NCI-H2081 treated with DMSO at 0.1 percent for 48 hours (cell line): ENCODE data around the gene TPSG1.
A peak's percentile ranks its signal among the peaks of the same experiment; 100 is the strongest.
"Not testable (repeated sequence)": the region's sequence is repeated elsewhere in the genome, so short reads cannot be mapped to it uniquely, and the experiment has no call there.

ENCODE experiments used
- DNase-seq: peaks from one replicate; lab custom pipeline; 2025; lab: John Stamatoyannopoulos, UW

The TPSG1 gene

GRCh38 chr16:1215574-1216295 is 9.3 kb downstream of the TPSG1 start:
- no peak for DNase-seq

DNA sequence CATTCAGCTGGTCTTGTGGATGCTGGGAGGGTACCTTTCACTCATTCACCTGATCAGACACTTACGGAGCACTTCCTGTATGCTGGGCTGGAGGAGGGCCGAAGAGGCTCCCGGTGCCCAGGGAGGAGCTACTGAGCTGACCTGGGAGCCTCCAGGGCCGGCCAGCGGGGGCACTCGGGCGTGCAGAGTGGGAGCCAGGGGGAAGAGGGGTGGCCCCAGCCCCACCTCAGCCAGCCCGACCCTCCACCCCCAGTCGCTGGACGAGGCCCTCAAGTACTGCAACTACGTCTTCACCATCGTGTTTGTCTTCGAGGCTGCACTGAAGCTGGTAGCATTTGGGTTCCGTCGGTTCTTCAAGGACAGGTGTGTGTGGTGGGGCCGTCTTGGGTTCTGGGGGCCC is 10.3 kb downstream of the TPSG1 start:
- no peak for DNase-seq

DNA sequence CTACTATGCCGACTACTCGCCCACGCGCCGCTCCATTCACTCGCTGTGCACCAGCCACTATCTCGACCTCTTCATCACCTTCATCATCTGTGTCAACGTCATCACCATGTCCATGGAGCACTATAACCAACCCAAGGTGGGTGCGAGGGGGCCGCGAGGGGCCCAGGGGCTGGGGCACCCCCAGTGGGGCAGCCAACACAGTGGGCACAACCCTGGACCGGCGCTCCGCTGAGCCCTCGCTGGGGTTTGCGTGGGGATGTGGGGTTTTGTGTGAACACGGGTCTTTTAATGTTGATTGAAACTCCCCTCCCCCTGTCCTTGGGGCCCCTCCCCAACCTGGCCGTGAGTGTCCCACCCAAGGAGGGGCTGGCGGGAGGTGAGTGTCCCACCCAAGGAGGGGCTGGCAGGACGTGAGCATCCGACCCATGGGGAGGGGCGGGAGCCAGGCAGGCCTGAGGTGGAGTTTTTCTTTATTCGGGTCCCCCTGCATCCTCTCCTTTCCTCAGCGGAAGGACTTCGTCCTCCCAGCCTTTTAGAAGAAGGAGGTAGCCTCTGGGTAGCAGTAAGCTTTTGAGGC is 11.2 kb downstream of the TPSG1 start:
- no peak for DNase-seq

DNA sequence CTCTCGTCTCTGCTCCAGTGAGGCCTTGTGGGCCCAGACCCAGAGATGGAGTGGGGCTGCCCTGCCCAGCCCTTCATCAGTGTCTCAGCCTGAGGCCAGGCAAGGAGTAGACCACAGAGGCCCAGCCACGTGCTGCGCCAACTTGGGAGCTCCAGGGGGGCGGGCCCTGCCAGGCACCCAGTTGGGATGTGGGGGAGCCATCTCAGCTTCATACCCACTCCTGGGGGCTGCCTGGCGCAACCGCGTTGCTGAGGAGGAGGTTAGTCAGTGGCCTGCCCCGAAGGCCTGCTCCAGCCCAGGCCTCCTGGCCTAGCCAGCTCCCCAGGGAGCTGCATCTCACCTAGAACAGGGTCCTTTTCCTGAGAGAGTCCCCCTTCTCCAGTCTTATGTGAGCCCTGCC is 11.8 kb downstream of the TPSG1 start:
- no peak for DNase-seq

- DNase-seq: no peak
These were observed 12.4 kb downstream of the TPSG1 start for GRCh38 chr16:1212616-1213194.

DNA sequence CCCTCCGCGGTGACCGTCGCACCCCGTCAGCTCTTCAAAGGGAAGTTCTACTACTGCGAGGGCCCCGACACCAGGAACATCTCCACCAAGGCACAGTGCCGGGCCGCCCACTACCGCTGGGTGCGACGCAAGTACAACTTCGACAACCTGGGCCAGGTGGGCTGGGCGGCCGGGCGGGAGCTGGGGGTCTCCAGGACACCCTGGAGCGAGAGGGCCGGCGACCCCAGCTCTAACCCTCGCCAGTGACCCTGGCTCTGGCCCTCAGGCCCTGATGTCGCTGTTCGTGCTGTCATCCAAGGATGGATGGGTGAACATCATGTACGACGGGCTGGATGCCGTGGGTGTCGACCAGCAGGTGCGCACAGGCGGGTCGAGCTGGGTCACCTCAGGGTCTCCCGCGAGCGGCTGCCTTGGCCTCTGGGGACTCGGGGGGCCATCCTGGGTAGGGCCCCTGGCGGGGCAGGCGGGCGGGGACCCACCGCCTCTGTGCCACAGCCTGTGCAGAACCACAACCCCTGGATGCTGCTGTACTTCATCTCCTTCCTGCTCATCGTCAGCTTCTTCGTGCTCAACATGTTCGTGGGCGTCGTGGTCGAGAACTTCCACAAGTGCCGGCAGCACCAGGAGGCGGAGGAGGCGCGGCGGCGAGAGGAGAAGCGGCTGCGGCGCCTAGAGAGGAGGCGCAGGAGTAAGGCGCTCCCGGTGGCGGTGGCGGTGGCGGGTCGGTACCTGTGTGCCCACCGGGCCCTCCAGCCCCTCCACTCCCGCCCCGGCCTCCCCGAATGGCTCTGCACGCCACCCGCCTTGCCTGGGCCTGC is 13.4 kb downstream of the TPSG1 start:
- no peak for DNase-seq

- DNase-seq: no peak
These were observed 14.6 kb downstream of the TPSG1 start for GRCh38 chr16:1210461-1210860.

- no peak for DNase-seq
These were observed 16.0 kb downstream of the TPSG1 start for GRCh38 chr16:1209081-1209480.

DNA sequence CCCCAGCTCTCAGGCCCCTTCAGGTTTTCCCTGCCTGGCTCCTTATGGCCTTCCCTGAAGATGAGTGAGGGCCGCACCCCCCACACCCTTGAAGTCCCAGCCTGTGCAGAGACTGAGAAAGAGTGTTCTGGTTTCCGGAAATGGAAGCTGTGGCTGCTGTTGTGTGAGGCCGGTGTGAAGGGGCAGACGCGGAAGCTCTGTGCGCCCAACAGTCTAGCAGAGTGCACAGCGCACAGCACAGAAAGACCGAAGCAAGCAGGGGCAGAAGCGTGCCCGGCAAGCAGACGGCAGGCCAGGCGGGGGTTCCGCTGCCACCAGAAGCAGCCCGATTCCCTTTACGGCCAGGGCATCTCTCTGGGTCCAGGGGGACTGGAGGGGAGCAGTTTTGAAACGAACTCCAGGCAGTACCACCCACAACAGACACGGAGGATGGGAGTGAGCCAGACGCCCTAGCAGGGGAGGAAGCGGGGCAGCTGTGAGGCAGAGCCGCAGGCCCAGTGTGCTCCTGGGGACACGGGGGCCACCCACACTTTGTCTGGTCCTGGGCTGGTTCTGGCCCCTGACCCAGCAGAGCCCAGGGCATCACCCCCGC is 16.7 kb downstream of the TPSG1 start:
- no peak for DNase-seq

DNA sequence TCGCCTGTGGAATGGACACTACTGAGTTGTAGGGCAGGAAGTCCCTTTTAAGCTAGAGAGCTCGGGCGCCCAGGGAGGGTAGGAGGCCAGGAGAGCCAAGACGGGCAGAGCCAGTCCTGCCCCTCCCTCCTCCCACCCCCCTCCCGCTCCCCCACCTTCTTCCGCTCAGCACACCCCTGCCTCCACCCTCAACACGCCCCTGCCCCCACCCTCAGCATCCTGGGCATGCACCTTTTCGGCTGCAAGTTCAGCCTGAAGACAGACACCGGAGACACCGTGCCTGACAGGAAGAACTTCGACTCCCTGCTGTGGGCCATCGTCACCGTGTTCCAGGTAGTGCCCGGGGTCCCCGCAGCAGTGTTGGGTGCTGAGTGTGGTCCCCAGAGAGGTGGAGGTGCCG is 18.3 kb downstream of the TPSG1 start:
- DNase-seq: no peak

DNA sequence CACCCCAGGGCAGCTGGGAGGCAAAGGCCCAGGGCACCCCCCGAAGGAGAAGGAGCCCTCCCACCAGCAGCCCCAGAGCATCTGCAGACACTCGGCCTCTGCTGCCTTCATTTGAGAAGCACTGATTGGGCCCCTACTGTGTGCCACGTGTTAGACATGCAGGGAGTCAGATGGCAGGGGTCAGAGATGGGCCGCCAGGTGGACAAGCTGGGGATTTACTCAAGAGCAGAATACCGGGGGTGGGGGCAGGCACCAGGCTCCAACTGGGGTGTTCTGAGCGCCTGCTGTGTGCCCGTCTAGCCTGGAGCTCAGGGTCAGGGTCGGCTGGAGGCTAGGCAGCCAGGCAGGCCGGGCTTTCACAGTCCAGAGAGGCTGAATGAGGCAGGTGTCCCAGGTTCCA is 18.7 kb downstream of the TPSG1 start:
- DNase-seq: no peak

GRCh38 chr16:1204933-1205332 is 20.1 kb downstream of the TPSG1 start:
- no peak for DNase-seq

GRCh38 chr16:1202274-1202673 is 22.8 kb downstream of the TPSG1 start:
- DNase-seq: no peak

DNA sequence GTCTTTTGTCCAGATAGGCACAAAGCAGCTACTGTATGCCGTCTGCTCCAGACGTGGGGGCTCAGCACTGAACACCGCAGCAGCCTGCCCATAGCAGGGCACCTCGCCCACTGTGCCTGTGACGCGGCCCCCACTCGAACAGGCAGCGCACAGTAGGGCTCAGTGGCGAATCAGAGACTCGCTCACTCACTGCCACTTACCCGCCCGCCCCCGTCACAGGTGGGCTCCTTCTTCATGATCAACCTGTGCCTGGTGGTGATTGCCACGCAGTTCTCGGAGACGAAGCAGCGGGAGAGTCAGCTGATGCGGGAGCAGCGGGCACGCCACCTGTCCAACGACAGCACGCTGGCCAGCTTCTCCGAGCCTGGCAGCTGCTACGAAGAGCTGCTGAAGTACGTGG is 23.6 kb downstream of the TPSG1 start:
- no peak for DNase-seq

DNA sequence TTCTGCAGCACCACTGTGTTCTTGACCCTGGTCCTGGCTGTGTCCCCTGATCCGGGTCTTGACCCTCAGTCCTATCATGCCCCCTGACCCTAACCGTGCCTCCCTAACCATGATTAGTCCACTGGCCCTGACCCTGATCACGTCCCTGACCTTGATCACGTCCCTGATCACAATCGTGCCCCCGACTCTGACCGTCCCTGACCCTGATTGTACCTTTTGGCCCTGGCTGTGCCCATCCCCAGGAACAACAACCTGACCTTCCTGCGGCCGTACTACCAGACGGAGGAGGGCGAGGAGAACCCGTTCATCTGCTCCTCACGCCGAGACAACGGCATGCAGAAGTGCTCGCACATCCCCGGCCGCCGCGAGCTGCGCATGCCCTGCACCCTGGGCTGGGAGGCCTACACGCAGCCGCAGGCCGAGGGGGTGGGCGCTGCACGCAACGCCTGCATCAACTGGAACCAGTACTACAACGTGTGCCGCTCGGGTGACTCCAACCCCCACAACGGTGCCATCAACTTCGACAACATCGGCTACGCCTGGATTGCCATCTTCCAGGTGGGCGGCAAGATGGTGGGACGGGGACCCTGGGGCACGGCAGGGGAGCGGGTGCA is 24.9 kb downstream of the TPSG1 start:
- no peak for DNase-seq

DNA sequence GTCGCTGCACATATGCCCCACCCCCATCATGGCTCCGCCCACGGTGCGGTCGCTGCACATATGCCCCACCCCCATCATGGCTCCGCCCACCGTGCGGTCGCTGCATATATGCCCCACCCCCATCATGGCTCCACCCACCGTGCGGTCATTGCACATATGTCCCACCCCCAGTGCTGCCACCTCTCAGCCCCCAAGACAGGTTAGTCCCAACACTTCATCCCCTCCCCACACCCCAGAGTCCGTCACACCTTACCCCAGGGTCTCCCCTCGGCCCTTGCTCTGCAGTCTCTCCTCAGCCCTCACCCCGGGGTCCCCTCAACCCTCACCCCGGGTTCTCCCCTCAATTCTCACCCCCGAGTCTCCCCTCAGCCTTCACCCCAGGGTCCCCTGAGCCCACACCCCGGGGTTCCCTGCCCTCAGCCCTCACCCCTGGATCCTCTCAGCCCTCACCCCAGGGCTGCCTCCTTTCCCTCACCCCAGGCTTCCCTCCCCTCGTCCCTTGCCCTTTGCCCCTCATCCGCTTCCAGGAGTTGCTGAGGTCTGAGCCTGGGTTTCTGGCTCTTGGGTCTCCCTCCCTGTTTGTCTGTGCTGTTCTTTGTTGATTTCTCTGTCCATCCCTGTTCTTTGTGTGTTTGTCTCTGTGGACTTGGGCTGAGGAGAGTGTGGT is 25.6 kb downstream of the TPSG1 start:
- DNase-seq: no peak

GRCh38 chr16:1198671-1199346 is 26.3 kb downstream of the TPSG1 start:
- not testable (repeated sequence) for DNase-seq

DNA sequence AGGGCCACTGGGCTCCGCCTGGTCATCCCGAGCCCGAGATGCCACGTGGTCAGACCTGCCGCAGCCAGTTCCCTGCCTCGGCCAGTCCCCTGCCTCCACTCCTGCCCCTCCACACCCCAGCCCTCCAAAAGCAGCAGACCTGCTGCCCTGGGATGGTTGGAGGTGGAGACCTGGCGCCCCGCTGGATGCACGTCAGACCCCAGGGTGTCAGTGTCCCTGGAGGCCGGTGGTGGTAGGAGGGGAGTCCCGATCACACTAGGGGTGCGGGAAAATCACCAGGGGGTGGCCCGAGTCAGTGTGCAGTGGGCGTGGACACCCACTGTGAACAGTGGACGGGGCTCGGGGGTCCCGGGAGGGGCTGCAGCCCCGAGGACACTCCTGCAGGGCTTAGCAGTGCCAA is 26.9 kb downstream of the TPSG1 start:
- no peak for DNase-seq

GRCh38 chr16:1197237-1197866 is 27.7 kb downstream of the TPSG1 start:
- DNase-seq: peak; percentile 22

DNA sequence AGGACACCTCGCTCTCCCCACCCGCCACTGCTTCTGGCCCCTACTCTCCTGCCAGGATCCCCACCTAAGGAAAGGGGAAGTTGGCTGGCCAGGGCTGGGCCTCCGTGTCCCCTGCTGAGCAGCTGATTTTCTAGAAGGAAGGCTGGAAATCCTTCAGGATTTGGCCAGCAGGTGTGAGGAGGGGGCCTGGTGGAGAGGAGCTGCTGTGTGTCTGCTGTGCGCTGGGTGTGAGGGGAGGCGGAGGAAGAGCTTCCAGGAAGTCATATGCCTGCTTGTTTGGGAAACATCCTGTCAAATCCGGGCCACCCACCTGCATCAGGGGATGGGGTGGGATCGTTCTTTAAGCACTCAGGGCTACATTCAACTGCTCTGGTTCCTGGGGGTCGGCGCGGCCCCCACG is 28.6 kb downstream of the TPSG1 start:
- no peak for DNase-seq

GRCh38 chr16:1195393-1195666 is 29.7 kb downstream of the TPSG1 start:
- no peak for DNase-seq
